WTC11 (cell line): ENCODE data around the gene ISG15. TPM values are rescaled to one million over a fixed set of nuclear protein-coding genes. Genes with fewer than 3 reads are reported as not detected.

Experiments used
- ATAC-seq: fragments of 200-7000 bp; cut with Tn5 transposase; 2 replicates; pipeline ENCODE4 v1.10.0; 2021; ENCODE audit warnings: mild to moderate bottlenecking, moderate library complexity
- CTCF ChIA-PET: fragments of 300-600 bp; sonication (Branson Sonifier 250); formaldehyde crosslinking; loops from one replicate; lab custom pipeline; 2021; ENCODE audit warnings: antibody characterized with exemption; lab: Charles Lee
- POLR2A ChIA-PET: fragments of 350-600 bp; sonication (Branson Sonifier 250); formaldehyde crosslinking; loops from one replicate; lab custom pipeline; 2021; ENCODE audit warnings: antibody characterized with exemption; lab: Charles Lee
- DNase-seq: peaks from one replicate; pipeline ENCODE4 v3.0.0; 2021; ENCODE audit warnings: low spot score
- H3K27ac Mint-ChIP-seq: 2 replicates; pipeline ENCODE4 v1.8.0; 2021; ENCODE audit warnings: mixed read lengths
- H3K27me3 Mint-ChIP-seq: 2 replicates; pipeline ENCODE4 v1.8.0; 2021; ENCODE audit warnings: low read depth, mild to moderate bottlenecking, moderate library complexity, mixed read lengths
- H3K36me3 Mint-ChIP-seq: 2 replicates; pipeline ENCODE4 v1.8.0; 2021; ENCODE audit warnings: mixed read lengths
- H3K4me1 Mint-ChIP-seq: 2 replicates; pipeline ENCODE4 v1.8.0; 2022; ENCODE audit warnings: mixed read lengths
- H3K4me3 Mint-ChIP-seq: 2 replicates; pipeline ENCODE4 v1.8.0; 2021; ENCODE audit warnings: mild to moderate bottlenecking, moderate library complexity, mixed read lengths
- H3K9me3 Mint-ChIP-seq: 2 replicates; pipeline ENCODE4 v1.8.0; 2021; ENCODE audit warnings: mixed read lengths
- AFF4 ChIP-seq: sonication (generic); formaldehyde crosslinking; IDR thresholded peaks from 2 replicates; pipeline ENCODE4 v1.8.1; 2023; ENCODE audit warnings: mild to moderate bottlenecking, missing genetic modification reagents, borderline replicate concordance
- ATF1 ChIP-seq: sonication (generic); formaldehyde crosslinking; IDR thresholded peaks from 2 replicates; pipeline ENCODE4 v1.8.1; 2023; ENCODE audit warnings: mild to moderate bottlenecking, moderate library complexity, missing genetic modification reagents
- ETV6 ChIP-seq: sonication (generic); formaldehyde crosslinking; IDR thresholded peaks from 2 replicates; pipeline ENCODE4 v1.8.1; 2022; ENCODE audit warnings: mild to moderate bottlenecking, missing genetic modification reagents
- FOXK1 ChIP-seq: sonication (generic); formaldehyde crosslinking; IDR thresholded peaks from 2 replicates; pipeline ENCODE4 v1.8.0; 2022; ENCODE audit warnings: mild to moderate bottlenecking, moderate library complexity, missing genetic modification reagents
- HMGXB4 ChIP-seq: sonication (generic); formaldehyde crosslinking; IDR thresholded peaks from 2 replicates; pipeline ENCODE4 v1.8.1; 2023; ENCODE audit warnings: mild to moderate bottlenecking, moderate library complexity, missing genetic modification reagents
- NR2C2 ChIP-seq: sonication (generic); formaldehyde crosslinking; IDR thresholded peaks from 2 replicates; pipeline ENCODE4 v1.8.0; 2022; ENCODE audit warnings: mild to moderate bottlenecking, missing genetic modification reagents
- OVOL2 ChIP-seq: fragments of 250-450 bp; sonication (Bioruptor Pico); IDR thresholded peaks from 2 replicates; pipeline ENCODE4 v1.9.0; 2021; ENCODE audit warnings: mild to moderate bottlenecking, borderline replicate concordance
- SMAD3 ChIP-seq: sonication (generic); formaldehyde crosslinking; IDR thresholded peaks from 2 replicates; pipeline ENCODE4 v1.8.0; 2022; ENCODE audit warnings: missing genetic modification reagents, mild to moderate bottlenecking, borderline replicate concordance
- SP1 ChIP-seq: sonication (generic); formaldehyde crosslinking; conservative IDR thresholded peaks from 2 replicates; pipeline ENCODE4 v1.8.1; 2022; ENCODE audit warnings: missing genetic modification reagents
- USF1 ChIP-seq: sonication (generic); formaldehyde crosslinking; IDR thresholded peaks from 2 replicates; pipeline ENCODE4 v1.8.0; 2022; ENCODE audit warnings: mild to moderate bottlenecking, missing genetic modification reagents
- ZNF263 ChIP-seq: sonication (generic); formaldehyde crosslinking; IDR thresholded peaks from 2 replicates; pipeline ENCODE4 v1.8.1; 2022; ENCODE audit warnings: low read depth, mild to moderate bottlenecking, moderate library complexity, missing genetic modification reagents
- ZNF423 ChIP-seq: fragments of 250-450 bp; sonication (Bioruptor Pico); IDR thresholded peaks from 2 replicates; pipeline ENCODE4 v2.1.2; 2022; ENCODE audit warnings: mild to moderate bottlenecking, moderate library complexity
- ZNF532 ChIP-seq: fragments of 250-450 bp; sonication (Bioruptor Pico); IDR thresholded peaks from 2 replicates; pipeline ENCODE4 v1.9.0; 2021; ENCODE audit warnings: mild to moderate bottlenecking, borderline replicate concordance
- total RNA-seq: library from RNA; stranded (reverse); gene quantifications from 3 replicates; pipeline ENCODE4 v1.2.3, GENCODE V29; 2021
- TF ChIP-seq, protein P1 (sequence below): fragments of 200-600 bp; IDR thresholded peaks from 2 replicates; pipeline ENCODE4 v1.8.0; 2022; ENCODE audit warnings: antibody characterized with exemption
- TF ChIP-seq, protein P2 (sequence below): fragments of 250-450 bp; sonication (Bioruptor Pico); IDR thresholded peaks from 2 replicates; pipeline ENCODE4 v1.9.0; 2021; ENCODE audit warnings: moderate library complexity, mild to moderate bottlenecking, inconsistent platforms, borderline replicate concordance
- TF ChIP-seq, protein P3 (sequence below): sonication (generic); formaldehyde crosslinking; IDR thresholded peaks from 2 replicates; pipeline ENCODE4 v1.8.1; 2022; ENCODE audit warnings: mild to moderate bottlenecking, moderate library complexity, missing genetic modification reagents

ISG15 gene
- total RNA-seq, 1 experiment from 2014 or later: 29.5 TPM

DNA sequence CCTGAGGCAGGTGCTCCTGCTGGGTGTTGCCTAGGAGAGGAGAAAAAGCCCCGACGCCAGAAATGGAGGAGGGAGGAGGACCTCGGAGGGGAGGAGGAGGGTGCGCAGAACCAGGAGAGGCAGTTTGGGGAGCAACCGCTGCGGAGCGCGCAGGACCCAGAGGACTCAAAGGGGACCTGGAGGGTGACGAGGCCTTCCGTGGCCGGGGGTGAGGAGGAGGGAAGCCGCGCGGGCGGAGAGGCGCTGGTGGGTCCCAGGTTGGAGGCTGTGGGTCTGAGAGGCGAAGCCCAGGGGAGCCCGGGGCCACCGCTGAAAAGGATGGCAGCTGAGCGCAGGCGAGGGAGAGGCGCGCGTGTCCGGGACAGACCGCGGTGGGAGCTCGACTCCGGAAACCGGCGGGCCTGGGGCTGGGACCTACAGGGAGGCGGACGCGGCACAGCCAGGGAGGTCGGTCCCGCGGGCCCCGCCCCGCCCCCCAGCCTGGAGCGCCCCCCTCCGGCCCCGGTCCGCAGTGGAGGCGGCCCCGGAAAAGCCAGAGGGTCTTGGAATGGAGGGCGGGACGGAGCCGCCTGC lies 45.7 kb downstream of the ISG15 start:
- Mint-ChIP-seq H3K9me3 (no peaks in the 10 kb centered on the region), H3K4me3 (peak overlapping the region; percentile 79), H3K27ac (no peak overlapping the region)
- ATAC-seq (peak; percentile 65), DNase-seq (no peak)
- CTCF ChIA-PET: interaction anchor here (0.6 to 4.0 kb wide), 18 partner anchors 12 to 233 kb away, joined by 3 to 20 read pairs (median 4); partner anchors contain the start of genes AGRN, PERM1 and RNF223
- TF ChIP-seq, protein P1, sequence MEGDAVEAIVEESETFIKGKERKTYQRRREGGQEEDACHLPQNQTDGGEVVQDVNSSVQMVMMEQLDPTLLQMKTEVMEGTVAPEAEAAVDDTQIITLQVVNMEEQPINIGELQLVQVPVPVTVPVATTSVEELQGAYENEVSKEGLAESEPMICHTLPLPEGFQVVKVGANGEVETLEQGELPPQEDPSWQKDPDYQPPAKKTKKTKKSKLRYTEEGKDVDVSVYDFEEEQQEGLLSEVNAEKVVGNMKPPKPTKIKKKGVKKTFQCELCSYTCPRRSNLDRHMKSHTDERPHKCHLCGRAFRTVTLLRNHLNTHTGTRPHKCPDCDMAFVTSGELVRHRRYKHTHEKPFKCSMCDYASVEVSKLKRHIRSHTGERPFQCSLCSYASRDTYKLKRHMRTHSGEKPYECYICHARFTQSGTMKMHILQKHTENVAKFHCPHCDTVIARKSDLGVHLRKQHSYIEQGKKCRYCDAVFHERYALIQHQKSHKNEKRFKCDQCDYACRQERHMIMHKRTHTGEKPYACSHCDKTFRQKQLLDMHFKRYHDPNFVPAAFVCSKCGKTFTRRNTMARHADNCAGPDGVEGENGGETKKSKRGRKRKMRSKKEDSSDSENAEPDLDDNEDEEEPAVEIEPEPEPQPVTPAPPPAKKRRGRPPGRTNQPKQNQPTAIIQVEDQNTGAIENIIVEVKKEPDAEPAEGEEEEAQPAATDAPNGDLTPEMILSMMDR: peak; percentile 56
- TF ChIP-seq OVOL2 (CRISPR knock-in tag): no peak
- TF ChIP-seq ZNF263 (CRISPR knock-in tag): peak; percentile 87
- TF ChIP-seq, all 79 proteins: peak for 2
- H3K36me3 Mint-ChIP-seq: no peaks in the 10 kb centered on the region
- peaks cover 53% of the 10 kb centered on the region for H3K27me3 Mint-ChIP-seq
- peaks cover 8% of the 10 kb centered on the region; the same call in 1 of the 2 replicates for H3K4me1 Mint-ChIP-seq
- POLR2A ChIA-PET: interaction anchor here (0.6 kb wide), 2 partner anchors 72 to 877 kb away, joined by 3 to 5 read pairs; no protein-coding TSS in a partner anchor

DNA sequence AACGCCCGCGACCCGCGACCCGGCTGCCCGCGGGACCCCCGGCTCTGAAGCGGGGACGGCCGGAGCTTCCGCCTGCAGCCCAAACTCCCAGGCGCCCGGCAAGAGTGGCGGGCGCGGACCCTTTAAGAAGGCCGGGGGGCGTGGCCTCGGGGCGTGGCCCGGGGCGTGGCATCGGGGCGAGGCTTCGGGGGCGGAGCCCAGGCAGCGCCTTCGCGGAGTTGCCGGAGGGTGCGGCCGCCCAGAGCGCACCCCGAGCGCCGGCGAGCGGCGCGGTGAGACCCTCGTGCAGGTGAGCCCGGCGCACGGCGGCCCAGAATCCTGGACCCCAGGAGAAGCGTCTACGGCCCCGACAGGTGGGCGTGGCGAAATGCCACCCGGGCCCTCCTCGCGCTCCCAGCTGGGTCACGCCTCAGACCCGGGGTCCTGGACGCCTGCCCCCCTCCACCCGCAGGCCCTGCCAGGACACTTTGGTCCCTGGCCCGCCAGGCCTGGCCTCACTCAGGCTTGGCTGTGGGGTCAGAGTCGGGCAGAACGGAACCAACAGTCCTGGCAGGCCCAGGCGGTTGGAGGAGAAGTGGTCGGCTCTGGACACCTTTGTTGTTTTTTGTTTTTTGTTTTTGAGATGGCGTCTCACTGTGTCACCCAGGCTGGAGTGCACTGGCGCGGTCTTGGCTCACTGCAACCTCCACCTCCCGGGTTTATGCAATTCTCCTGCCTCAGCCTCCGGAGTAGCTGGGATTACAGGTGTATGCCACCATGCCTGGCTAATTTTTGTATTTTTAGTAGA lies 46.4 kb downstream of the ISG15 start:
- TF ChIP-seq ETV6 (CRISPR knock-in tag): peak; percentile 53; the same call in 1 of the 2 replicates
- TF ChIP-seq SP1 (CRISPR knock-in tag): peak; percentile 95
- TF ChIP-seq HMGXB4 (CRISPR knock-in tag): no peak
- TF ChIP-seq ZNF423 (CRISPR knock-in tag): no peak
- TF ChIP-seq, protein P2, sequence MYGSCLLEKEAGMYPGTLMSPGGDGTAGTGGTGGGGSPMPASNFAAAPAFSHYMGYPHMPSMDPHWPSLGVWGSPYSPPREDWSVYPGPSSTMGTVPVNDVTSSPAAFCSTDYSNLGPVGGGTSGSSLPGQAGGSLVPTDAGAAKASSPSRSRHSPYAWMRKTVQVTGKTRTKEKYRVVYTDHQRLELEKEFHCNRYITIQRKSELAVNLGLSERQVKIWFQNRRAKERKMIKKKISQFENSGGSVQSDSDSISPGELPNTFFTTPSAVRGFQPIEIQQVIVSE (CRISPR knock-in tag): no peak
- TF ChIP-seq, protein P3, sequence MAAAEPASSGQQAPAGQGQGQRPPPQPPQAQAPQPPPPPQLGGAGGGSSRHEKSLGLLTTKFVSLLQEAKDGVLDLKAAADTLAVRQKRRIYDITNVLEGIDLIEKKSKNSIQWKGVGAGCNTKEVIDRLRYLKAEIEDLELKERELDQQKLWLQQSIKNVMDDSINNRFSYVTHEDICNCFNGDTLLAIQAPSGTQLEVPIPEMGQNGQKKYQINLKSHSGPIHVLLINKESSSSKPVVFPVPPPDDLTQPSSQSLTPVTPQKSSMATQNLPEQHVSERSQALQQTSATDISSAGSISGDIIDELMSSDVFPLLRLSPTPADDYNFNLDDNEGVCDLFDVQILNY (CRISPR knock-in tag): peak; percentile 73
- TF ChIP-seq FOXK1: no peak
- TF ChIP-seq ZNF532 (CRISPR knock-in tag): no peak
- TF ChIP-seq USF1 (CRISPR knock-in tag): no peak
- no peak for TF ChIP-seq NR2C2
- no peak for TF ChIP-seq AFF4 (CRISPR knock-in tag)
- TF ChIP-seq SMAD3 (CRISPR knock-in tag): no peak
- no peak for TF ChIP-seq ATF1 (CRISPR knock-in tag)
- CTCF ChIA-PET: interaction anchor here (1.0 to 4.0 kb wide), 16 partner anchors 12 to 232 kb away, joined by 3 to 20 read pairs (median 5); partner anchors contain the start of genes AGRN, PERM1 and RNF223
- ATAC-seq (peak; percentile 65), DNase-seq (peak; percentile 91)
- H3K27ac Mint-ChIP-seq: no peak overlapping the region
- peaks cover 53% of the 10 kb centered on the region for H3K27me3 Mint-ChIP-seq
- POLR2A ChIA-PET: interaction anchor here (0.6 kb wide), 2 partner anchors 72 to 876 kb away, joined by 3 to 5 read pairs; no protein-coding TSS in a partner anchor
- H3K4me3 Mint-ChIP-seq: peak overlapping the region; percentile 57
- H3K9me3 Mint-ChIP-seq: no peaks in the 10 kb centered on the region
- peaks cover 8% of the 10 kb centered on the region; the same call in 1 of the 2 replicates for H3K4me1 Mint-ChIP-seq
- H3K36me3 Mint-ChIP-seq: no peaks in the 10 kb centered on the region
